Glomerular endothelial cell (primary cell): ENCODE measurements around the gene SLC13A3. TPM values are rescaled to one million over a fixed set of nuclear protein-coding genes. Genes with fewer than 3 reads are reported as not detected.

ENCODE experiments used
- DNase-seq: peaks from one replicate; pipeline ENCODE4 v3.0.0-alpha.2; 2011; ENCODE audit warnings: low read depth, low spot score; ENCODE audit errors: extremely low read depth
- total RNA-seq: library from RNA; depleted of rRNA; stranded (reverse); fragments of >200 nt; gene quantifications from 2 replicates; pipeline ENCODE4 v1.2.3, GENCODE V29; 2015

Gene SLC13A3
- total RNA-seq, 1 donor from 2014 or later, result 0.47 TPM

- no peak for DNase-seq
Measured at GRCh38 chr20:46545077-46545826, 106.0 kb downstream of the SLC13A3 start.

DNA sequence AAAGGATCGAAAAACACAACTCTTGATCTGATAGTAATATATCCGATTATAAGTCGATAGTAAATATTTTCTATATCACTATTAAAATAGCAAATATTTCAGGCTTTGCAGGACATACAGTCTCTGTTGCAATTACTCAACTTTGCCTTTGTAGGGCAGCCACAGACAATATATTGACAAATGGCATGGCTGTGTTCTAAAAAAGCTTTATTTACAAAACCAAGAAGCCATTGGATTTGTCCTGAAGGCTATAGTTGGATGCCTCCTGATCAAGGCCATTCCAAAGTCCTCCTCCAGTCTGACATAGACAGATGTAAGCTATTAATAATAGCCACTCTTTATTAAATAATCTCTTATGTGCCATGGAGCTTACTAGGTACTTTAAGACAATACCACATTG, 106.7 kb downstream of the SLC13A3 start:
- DNase-seq, result no peak

DNA sequence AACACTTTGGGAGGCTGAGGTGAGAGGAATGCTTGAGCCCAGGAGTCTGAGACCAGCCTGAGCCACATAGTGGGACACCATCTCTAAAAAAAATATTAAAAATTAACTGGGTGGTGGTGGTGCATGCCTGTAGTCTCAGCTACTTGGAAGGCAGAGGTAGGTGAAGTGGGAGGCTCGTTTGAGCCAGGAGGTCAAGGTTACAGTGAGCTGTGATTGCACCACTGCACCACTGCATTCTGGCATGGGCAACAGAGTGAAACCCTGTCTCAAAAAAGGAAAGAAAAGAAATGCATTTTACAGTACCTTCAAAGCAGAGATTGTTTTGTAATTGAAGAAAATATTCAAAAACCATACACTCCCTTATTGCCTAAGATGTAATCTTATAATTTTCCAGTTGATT, 107.3 kb downstream of the SLC13A3 start:
- DNase-seq, result no peak

GRCh38 chr20:46543033-46543432, 108.2 kb downstream of the SLC13A3 start:
- DNase-seq, result no peak

- DNase-seq, result no peak
Measured at GRCh38 chr20:46541229-46541935, 109.9 kb downstream of the SLC13A3 start.

GRCh38 chr20:46539113-46539512, 112.1 kb downstream of the SLC13A3 start:
- DNase-seq, result no peak

- no peak for DNase-seq
Measured at GRCh38 chr20:46530640-46531039, 120.6 kb downstream of the SLC13A3 start.

- DNase-seq, result no peak
Measured at GRCh38 chr20:46523696-46524328, 127.4 kb downstream of the SLC13A3 start.

- no peak for DNase-seq
Measured at GRCh38 chr20:46523108-46523507, 128.2 kb downstream of the SLC13A3 start.

GRCh38 chr20:46520976-46521579, 130.2 kb downstream of the SLC13A3 start:
- DNase-seq, result peak; percentile 9

DNA sequence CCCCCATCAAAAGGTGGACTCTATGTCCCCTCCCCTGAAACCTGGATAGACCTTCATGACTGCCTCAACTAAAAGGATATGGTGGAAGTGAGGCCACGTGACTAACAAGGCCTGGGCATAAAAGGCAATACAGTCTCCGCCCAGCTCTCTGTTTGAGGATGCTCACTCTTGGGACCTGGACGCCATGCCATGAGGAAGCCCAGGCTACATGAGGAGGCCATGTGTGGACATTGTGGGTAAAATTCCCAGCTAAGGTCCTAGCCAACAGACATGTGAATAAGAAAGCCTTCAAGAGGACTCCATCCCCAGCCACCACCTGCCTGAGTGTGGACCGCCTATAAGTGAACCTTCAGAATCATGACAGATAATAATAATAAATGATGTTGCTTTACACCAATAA, 130.7 kb downstream of the SLC13A3 start:
- DNase-seq, result no peak

- DNase-seq, result no peak
Measured at GRCh38 chr20:46519471-46520068, 131.7 kb downstream of the SLC13A3 start.

- no peak for DNase-seq
Measured at GRCh38 chr20:46512943-46513844, 138.1 kb downstream of the SLC13A3 start, which contains the start of gene ZNF334. ZNF334 (minus strand) TSS chr20:46513559; CDS start chr20:46512102, 1,457 bp downstream.

DNA sequence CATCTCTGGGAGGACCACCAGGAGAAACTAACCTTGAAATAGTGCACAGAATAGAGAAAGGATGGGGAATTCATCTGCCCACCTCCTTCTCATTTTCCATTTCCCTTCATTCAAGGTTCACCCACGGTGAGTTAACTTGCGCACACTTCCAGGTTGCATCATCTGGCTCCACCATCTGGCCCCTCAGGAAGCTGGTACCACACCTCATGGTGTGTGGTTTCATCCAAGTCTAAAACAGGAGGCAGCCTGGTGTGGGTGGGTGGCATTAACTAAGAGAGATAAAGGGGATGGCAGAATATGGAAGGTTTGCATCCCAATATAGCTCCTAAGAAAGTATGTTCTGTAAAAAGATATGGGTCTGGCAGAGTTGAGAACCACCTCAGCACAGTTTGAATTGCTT, 141.7 kb downstream of the SLC13A3 start:
- no peak for DNase-seq

Other genes with a start within 250 kb of the SLC13A3 start
- gene ELMO2, start 244.8 kb downstream of the SLC13A3 start, total RNA-seq, result 34.0 and 38.8 TPM in 2 replicates
- gene ZNF334, start 137.9 kb downstream of the SLC13A3 start, total RNA-seq, result 0.73 and 1.1 TPM in 2 replicates
- not detected in 2 replicates for gene OCSTAMP, start 100.8 kb downstream of the SLC13A3 start, total RNA-seq
- 17.4 and 19.7 TPM in 2 replicates for gene TP53RK, start 38.0 kb upstream of the SLC13A3 start, total RNA-seq
- 10.8 and 20.6 TPM in 2 replicates for gene SLC2A10, start 58.2 kb upstream of the SLC13A3 start, total RNA-seq
- not detected in 2 replicates for gene EYA2, start 243.4 kb upstream of the SLC13A3 start, total RNA-seq